WTC11 (cell line): ENCODE results near the gene CLCA1. TPM values are rescaled to one million over a fixed set of nuclear protein-coding genes. Genes with fewer than 3 reads are reported as not detected.

Experiments used
- ATAC-seq: fragments of 200-7000 bp; cut with Tn5 transposase; 2 replicates; pipeline ENCODE4 v1.10.0; 2021; ENCODE audit warnings: mild to moderate bottlenecking, moderate library complexity
- CTCF ChIA-PET: fragments of 300-600 bp; sonication (Branson Sonifier 250); formaldehyde crosslinking; loops from one replicate; lab custom pipeline; 2021; ENCODE audit warnings: antibody characterized with exemption; lab: Charles Lee
- POLR2A ChIA-PET: fragments of 350-600 bp; sonication (Branson Sonifier 250); formaldehyde crosslinking; loops from one replicate; lab custom pipeline; 2021; ENCODE audit warnings: antibody characterized with exemption; lab: Charles Lee
- DNase-seq: peaks from one replicate; pipeline ENCODE4 v3.0.0; 2021; ENCODE audit warnings: low spot score
- H3K27ac Mint-ChIP-seq: 2 replicates; pipeline ENCODE4 v1.8.0; 2021; ENCODE audit warnings: mixed read lengths
- H3K27me3 Mint-ChIP-seq: 2 replicates; pipeline ENCODE4 v1.8.0; 2021; ENCODE audit warnings: low read depth, mild to moderate bottlenecking, moderate library complexity, mixed read lengths
- H3K36me3 Mint-ChIP-seq: 2 replicates; pipeline ENCODE4 v1.8.0; 2021; ENCODE audit warnings: mixed read lengths
- H3K4me1 Mint-ChIP-seq: 2 replicates; pipeline ENCODE4 v1.8.0; 2022; ENCODE audit warnings: mixed read lengths
- H3K4me3 Mint-ChIP-seq: 2 replicates; pipeline ENCODE4 v1.8.0; 2021; ENCODE audit warnings: mild to moderate bottlenecking, moderate library complexity, mixed read lengths
- H3K9me3 Mint-ChIP-seq: 2 replicates; pipeline ENCODE4 v1.8.0; 2021; ENCODE audit warnings: mixed read lengths
- CREM ChIP-seq: sonication (generic); formaldehyde crosslinking; IDR thresholded peaks from 2 replicates; pipeline ENCODE4 v1.8.1; 2022; ENCODE audit warnings: mild to moderate bottlenecking, missing genetic modification reagents, moderate library complexity
- ETV6 ChIP-seq: sonication (generic); formaldehyde crosslinking; IDR thresholded peaks from 2 replicates; pipeline ENCODE4 v1.8.1; 2022; ENCODE audit warnings: mild to moderate bottlenecking, missing genetic modification reagents
- FOXK1 ChIP-seq: sonication (generic); formaldehyde crosslinking; IDR thresholded peaks from 2 replicates; pipeline ENCODE4 v1.8.0; 2022; ENCODE audit warnings: mild to moderate bottlenecking, moderate library complexity, missing genetic modification reagents
- GRHL2 ChIP-seq: fragments of 250-450 bp; sonication (Bioruptor Pico); IDR thresholded peaks from 2 replicates; pipeline ENCODE4 v1.8.0; 2022; ENCODE audit warnings: mild to moderate bottlenecking, moderate library complexity; ENCODE audit not compliant: insufficient replicate concordance, severe bottlenecking
- JUN ChIP-seq: sonication (generic); formaldehyde crosslinking; IDR thresholded peaks from 2 replicates; pipeline ENCODE4 v1.8.0; 2023; ENCODE audit warnings: mild to moderate bottlenecking, missing genetic modification reagents
- NFE2L1 ChIP-seq: sonication (generic); formaldehyde crosslinking; IDR thresholded peaks from 2 replicates; pipeline ENCODE4 v1.8.1; 2023; ENCODE audit warnings: missing genetic modification reagents
- NFYB ChIP-seq: sonication (generic); formaldehyde crosslinking; conservative IDR thresholded peaks from 2 replicates; pipeline ENCODE4 v1.8.0; 2022; ENCODE audit warnings: low read depth, missing genetic modification reagents
- NR2C2 ChIP-seq: sonication (generic); formaldehyde crosslinking; IDR thresholded peaks from 2 replicates; pipeline ENCODE4 v1.8.0; 2022; ENCODE audit warnings: mild to moderate bottlenecking, missing genetic modification reagents
- NR3C1 ChIP-seq: sonication (generic); formaldehyde crosslinking; conservative IDR thresholded peaks from 2 replicates; pipeline ENCODE4 v1.8.1; 2023; ENCODE audit warnings: low read depth, mild to moderate bottlenecking, missing genetic modification reagents
- RORB ChIP-seq: fragments of 250-450 bp; sonication (Bioruptor Pico); IDR thresholded peaks from 2 replicates; pipeline ENCODE4 v1.9.0; 2021; ENCODE audit warnings: mild to moderate bottlenecking
- SMAD4 ChIP-seq: sonication (generic); formaldehyde crosslinking; IDR thresholded peaks from 2 replicates; pipeline ENCODE4 v1.8.0; 2022; ENCODE audit warnings: mild to moderate bottlenecking, missing genetic modification reagents
- SOX15 ChIP-seq: fragments of 250-450 bp; sonication (Bioruptor Pico); IDR thresholded peaks from 2 replicates; pipeline ENCODE4 v1.9.0; 2021; ENCODE audit warnings: mild to moderate bottlenecking
- TEAD4 ChIP-seq: sonication (generic); formaldehyde crosslinking; IDR thresholded peaks from 2 replicates; pipeline ENCODE4 v1.8.0; 2022; ENCODE audit warnings: mild to moderate bottlenecking, missing genetic modification reagents
- ZNF317 ChIP-seq: sonication (generic); formaldehyde crosslinking; IDR thresholded peaks from 2 replicates; pipeline ENCODE4 v1.8.1; 2023; ENCODE audit warnings: low read depth, mild to moderate bottlenecking, moderate library complexity, missing genetic modification reagents, borderline replicate concordance
- ZNF396 ChIP-seq: fragments of 250-450 bp; sonication (Bioruptor Pico); IDR thresholded peaks from 2 replicates; pipeline ENCODE4 v1.8.0; 2021; ENCODE audit warnings: mild to moderate bottlenecking, moderate library complexity, borderline replicate concordance
- ZNF423 ChIP-seq: fragments of 250-450 bp; sonication (Bioruptor Pico); IDR thresholded peaks from 2 replicates; pipeline ENCODE4 v2.1.2; 2022; ENCODE audit warnings: mild to moderate bottlenecking, moderate library complexity
- total RNA-seq: library from RNA; stranded (reverse); gene quantifications from 3 replicates; pipeline ENCODE4 v1.2.3, GENCODE V29; 2021
- TF ChIP-seq, protein P1 (sequence below): fragments of 250-450 bp; sonication (Bioruptor Pico); IDR thresholded peaks from 2 replicates; pipeline ENCODE4 v2.1.2; 2022; ENCODE audit warnings: mild to moderate bottlenecking, moderate library complexity
- TF ChIP-seq, protein P2 (sequence below): sonication (generic); formaldehyde crosslinking; IDR thresholded peaks from 2 replicates; pipeline ENCODE4 v1.8.1; 2023; ENCODE audit warnings: mild to moderate bottlenecking, missing genetic modification reagents
- TF ChIP-seq, protein P3 (sequence below): fragments of 250-450 bp; sonication (Bioruptor Pico); IDR thresholded peaks from 2 replicates; pipeline ENCODE4 v1.9.0; 2021; ENCODE audit warnings: mild to moderate bottlenecking
- TF ChIP-seq, protein P4 (sequence below): sonication (generic); formaldehyde crosslinking; IDR thresholded peaks from 2 replicates; pipeline ENCODE4 v1.8.1; 2022; ENCODE audit warnings: low read depth, missing genetic modification reagents, borderline replicate concordance
- TF ChIP-seq, protein P5 (sequence below): sonication (generic); formaldehyde crosslinking; IDR thresholded peaks from 2 replicates; pipeline ENCODE4 v1.8.0; 2023; ENCODE audit warnings: missing genetic modification reagents, mild to moderate bottlenecking, borderline replicate concordance

Gene CLCA1
- total RNA-seq, 1 experiment from 2014 or later = 0.11 TPM

DNA sequence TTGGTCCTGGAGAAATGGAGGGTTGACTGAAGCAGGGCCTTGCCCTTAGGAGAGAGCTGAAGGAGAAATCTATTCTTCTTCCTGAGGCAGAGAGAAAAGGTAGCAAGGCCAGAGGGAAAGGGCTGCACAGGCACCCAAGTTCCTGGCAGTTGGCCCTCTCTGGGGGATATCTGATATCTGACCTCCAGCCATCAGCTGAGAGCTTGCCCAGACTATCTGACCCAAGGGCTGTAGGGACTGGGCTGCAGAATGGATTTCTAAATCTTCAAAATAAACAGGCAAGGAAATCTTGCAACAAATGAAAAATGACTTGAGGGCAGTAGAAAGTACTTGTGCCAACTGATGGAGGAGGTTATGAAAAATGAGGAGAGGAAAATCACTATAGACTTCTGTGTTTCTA is 45.3 kb upstream of the CLCA1 start:
- DNase-seq = no peak
- ChIA-PET POLR2A (no interaction called here), CTCF (no interaction called here)
- peaks cover 2% of the 10 kb centered on the region for H3K4me1 Mint-ChIP-seq
- no peak for TF ChIP-seq SMAD4
- H3K9me3 Mint-ChIP-seq = no peaks in the 10 kb centered on the region
- no peaks in the 10 kb centered on the region for H3K27me3 Mint-ChIP-seq
- ATAC-seq = no peak
- no peaks in the 10 kb centered on the region for H3K36me3 Mint-ChIP-seq
- H3K27ac Mint-ChIP-seq = no peak overlapping the region
- H3K4me3 Mint-ChIP-seq = no peak overlapping the region

DNA sequence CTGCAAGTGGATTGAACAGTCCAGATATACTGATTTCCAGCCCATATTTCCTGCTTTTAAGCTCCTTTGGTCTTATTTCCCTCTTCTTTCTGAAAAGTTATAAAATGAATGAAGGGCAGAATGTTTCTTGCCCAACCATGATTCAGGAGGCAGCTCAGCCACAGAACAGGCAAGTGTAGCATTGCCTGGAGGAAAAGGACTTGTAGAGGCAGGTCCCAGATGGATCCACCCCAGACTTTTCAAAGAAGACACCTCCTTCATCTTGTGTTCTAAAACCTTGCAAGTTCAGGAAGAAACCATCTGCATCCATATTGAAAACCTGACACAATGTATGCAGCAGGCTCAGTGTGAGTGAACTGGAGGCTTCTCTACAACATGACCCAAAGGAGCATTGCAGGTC is 44.9 kb upstream of the CLCA1 start, which contains the start of gene CLCA2:
CLCA2 (plus strand) TSS at position 299 of the 400 bp plus-strand sequence; CDS start at position 376, 77 bp downstream.
- Mint-ChIP-seq H3K27me3 (no peaks in the 10 kb centered on the region), H3K27ac (no peak within 1 kb of the TSS), H3K4me1 (peaks cover 2% of the 10 kb centered on the region), H3K36me3 (no peaks in the 10 kb centered on the region), H3K4me3 (no peak within 1 kb of the TSS), H3K9me3 (no peaks in the 10 kb centered on the region)
- ChIA-PET POLR2A (no interaction called here), CTCF (no interaction called here)
- no peak for TF ChIP-seq CREM (CRISPR knock-in tag)
- TF ChIP-seq NFE2L1 = no peak
- TF ChIP-seq, protein P1, sequence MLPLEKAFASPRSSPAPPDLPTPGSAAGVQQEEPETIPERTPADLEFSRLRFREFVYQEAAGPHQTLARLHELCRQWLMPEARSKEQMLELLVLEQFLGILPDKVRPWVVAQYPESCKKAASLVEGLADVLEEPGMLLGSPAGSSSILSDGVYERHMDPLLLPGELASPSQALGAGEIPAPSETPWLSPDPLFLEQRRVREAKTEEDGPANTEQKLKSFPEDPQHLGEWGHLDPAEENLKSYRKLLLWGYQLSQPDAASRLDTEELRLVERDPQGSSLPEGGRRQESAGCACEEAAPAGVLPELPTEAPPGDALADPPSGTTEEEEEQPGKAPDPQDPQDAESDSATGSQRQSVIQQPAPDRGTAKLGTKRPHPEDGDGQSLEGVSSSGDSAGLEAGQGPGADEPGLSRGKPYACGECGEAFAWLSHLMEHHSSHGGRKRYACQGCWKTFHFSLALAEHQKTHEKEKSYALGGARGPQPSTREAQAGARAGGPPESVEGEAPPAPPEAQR (CRISPR knock-in tag) = no peak
- TF ChIP-seq ETV6 (CRISPR knock-in tag) = no peak
- TF ChIP-seq, protein P2, sequence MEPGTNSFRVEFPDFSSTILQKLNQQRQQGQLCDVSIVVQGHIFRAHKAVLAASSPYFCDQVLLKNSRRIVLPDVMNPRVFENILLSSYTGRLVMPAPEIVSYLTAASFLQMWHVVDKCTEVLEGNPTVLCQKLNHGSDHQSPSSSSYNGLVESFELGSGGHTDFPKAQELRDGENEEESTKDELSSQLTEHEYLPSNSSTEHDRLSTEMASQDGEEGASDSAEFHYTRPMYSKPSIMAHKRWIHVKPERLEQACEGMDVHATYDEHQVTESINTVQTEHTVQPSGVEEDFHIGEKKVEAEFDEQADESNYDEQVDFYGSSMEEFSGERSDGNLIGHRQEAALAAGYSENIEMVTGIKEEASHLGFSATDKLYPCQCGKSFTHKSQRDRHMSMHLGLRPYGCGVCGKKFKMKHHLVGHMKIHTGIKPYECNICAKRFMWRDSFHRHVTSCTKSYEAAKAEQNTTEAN (CRISPR knock-in tag) = no peak
- no peak for TF ChIP-seq NR3C1 (CRISPR knock-in tag)
- no peak for TF ChIP-seq RORB (CRISPR knock-in tag)
- TF ChIP-seq TEAD4 = no peak
- TF ChIP-seq ZNF423 (CRISPR knock-in tag) = no peak
- TF ChIP-seq ZNF396 (CRISPR knock-in tag) = no peak
- no peak for TF ChIP-seq FOXK1 (CRISPR knock-in tag)
- TF ChIP-seq, protein P3, sequence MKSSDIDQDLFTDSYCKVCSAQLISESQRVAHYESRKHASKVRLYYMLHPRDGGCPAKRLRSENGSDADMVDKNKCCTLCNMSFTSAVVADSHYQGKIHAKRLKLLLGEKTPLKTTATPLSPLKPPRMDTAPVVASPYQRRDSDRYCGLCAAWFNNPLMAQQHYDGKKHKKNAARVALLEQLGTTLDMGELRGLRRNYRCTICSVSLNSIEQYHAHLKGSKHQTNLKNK (CRISPR knock-in tag) = no peak
- TF ChIP-seq SOX15 = no peak
- TF ChIP-seq NFYB (CRISPR knock-in tag) = no peak
- TF ChIP-seq GRHL2 (CRISPR knock-in tag) = no peak
- ATAC-seq (no peak), DNase-seq (no peak)

DNA sequence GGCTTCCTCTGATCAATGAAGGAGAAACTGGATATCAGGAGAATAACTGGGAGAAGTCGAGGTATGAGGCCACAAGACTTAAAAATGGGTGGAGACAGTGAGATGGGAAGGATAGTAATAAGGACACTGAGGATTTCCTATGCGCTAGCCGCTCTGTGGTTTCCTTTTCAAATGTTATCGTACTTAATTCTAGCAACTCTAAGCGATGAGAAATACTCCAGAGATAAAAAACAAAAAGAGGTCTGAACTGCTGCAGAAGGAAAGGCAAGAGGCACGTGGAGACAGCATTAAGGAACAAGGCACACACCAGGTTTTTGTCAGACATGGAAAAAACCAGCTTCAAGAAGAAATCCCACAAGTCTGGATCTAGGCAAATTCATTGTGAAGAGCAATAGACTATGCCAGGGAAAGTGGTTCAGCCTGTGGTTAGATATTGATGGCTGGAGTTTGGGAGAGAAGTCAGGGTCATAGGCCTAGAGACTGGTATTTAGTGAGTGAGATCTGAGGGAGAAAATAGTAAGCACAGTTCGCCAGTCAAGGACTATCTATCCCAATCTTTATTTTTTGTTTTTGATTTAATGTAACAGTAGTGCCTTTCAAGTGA is 39.5 kb upstream of the CLCA1 start:
- Mint-ChIP-seq H3K27me3 (no peaks in the 10 kb centered on the region), H3K4me1 (no peaks in the 10 kb centered on the region), H3K4me3 (no peak overlapping the region), H3K27ac (no peak overlapping the region), H3K9me3 (no peaks in the 10 kb centered on the region), H3K36me3 (no peaks in the 10 kb centered on the region)
- no peak for DNase-seq
- POLR2A ChIA-PET = no interaction called here
- no peak for ATAC-seq
- CTCF ChIA-PET = interaction anchor here (1.3 kb wide), 1 partner anchor 49 kb away, joined by 3 read pairs; no protein-coding TSS in a partner anchor
- no peak for TF ChIP-seq ZNF317
- TF ChIP-seq NR2C2 (CRISPR knock-in tag) = no peak
- TF ChIP-seq NFE2L1 = no peak
- TF ChIP-seq JUN (CRISPR knock-in tag) = no peak
- TF ChIP-seq, protein P4, sequence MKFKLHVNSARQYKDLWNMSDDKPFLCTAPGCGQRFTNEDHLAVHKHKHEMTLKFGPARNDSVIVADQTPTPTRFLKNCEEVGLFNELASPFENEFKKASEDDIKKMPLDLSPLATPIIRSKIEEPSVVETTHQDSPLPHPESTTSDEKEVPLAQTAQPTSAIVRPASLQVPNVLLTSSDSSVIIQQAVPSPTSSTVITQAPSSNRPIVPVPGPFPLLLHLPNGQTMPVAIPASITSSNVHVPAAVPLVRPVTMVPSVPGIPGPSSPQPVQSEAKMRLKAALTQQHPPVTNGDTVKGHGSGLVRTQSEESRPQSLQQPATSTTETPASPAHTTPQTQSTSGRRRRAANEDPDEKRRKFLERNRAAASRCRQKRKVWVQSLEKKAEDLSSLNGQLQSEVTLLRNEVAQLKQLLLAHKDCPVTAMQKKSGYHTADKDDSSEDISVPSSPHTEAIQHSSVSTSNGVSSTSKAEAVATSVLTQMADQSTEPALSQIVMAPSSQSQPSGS (CRISPR knock-in tag) = no peak
- TF ChIP-seq, protein P5, sequence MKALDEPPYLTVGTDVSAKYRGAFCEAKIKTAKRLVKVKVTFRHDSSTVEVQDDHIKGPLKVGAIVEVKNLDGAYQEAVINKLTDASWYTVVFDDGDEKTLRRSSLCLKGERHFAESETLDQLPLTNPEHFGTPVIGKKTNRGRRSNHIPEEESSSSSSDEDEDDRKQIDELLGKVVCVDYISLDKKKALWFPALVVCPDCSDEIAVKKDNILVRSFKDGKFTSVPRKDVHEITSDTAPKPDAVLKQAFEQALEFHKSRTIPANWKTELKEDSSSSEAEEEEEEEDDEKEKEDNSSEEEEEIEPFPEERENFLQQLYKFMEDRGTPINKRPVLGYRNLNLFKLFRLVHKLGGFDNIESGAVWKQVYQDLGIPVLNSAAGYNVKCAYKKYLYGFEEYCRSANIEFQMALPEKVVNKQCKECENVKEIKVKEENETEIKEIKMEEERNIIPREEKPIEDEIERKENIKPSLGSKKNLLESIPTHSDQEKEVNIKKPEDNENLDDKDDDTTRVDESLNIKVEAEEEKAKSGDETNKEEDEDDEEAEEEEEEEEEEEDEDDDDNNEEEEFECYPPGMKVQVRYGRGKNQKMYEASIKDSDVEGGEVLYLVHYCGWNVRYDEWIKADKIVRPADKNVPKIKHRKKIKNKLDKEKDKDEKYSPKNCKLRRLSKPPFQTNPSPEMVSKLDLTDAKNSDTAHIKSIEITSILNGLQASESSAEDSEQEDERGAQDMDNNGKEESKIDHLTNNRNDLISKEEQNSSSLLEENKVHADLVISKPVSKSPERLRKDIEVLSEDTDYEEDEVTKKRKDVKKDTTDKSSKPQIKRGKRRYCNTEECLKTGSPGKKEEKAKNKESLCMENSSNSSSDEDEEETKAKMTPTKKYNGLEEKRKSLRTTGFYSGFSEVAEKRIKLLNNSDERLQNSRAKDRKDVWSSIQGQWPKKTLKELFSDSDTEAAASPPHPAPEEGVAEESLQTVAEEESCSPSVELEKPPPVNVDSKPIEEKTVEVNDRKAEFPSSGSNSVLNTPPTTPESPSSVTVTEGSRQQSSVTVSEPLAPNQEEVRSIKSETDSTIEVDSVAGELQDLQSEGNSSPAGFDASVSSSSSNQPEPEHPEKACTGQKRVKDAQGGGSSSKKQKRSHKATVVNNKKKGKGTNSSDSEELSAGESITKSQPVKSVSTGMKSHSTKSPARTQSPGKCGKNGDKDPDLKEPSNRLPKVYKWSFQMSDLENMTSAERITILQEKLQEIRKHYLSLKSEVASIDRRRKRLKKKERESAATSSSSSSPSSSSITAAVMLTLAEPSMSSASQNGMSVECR = no peak
